Measurements from ENCODE around the gene CD3E. TPM values are rescaled to one million over a fixed set of nuclear protein-coding genes. Genes with fewer than 3 reads are reported as not detected.

The CD3E gene
- total RNA-seq, 3 donors from 2014 or later: 6.3 to 9.7 (median 9.7) TPM

DNA sequence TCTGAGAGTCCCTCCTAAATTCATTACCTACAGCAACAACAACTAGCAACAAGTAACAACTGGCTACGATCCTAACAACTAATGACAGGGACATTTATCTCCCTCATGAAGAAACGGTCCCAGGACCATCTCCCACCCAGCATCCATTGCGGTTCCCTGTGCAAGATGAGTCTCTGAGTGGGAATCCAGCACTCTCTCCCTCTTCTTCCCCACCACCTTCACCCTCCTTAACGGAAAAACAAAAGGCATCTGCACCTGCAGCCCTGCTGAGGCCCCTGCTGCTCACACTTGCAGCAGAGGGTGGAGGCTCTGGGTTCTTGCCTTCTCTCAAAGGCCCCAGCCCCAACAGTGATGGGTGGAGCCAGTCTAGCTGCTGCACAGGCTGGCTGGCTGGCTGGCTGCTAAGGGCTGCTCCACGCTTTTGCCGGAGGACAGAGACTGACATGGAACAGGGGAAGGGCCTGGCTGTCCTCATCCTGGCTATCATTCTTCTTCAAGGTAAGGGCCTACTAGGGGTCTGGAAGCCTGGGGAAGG is 39.5 kb downstream of the CD3E start, which contains the start of gene CD3G:
Gene CD3G (plus strand): TSS at position 364 of the 535 bp plus-strand sequence. CDS start 80 bp downstream, at position 444.
- no peaks in the 10 kb centered on the region for H3K9me3 ChIP-seq
- H3K36me3 ChIP-seq (ENCODE audit: low read depth): no peaks in the 10 kb centered on the region
- intact Hi-C loops (cut with DNase I, micrococcal nuclease): no loop called here
- ATAC-seq (peak; percentile 75), DNase-seq (peak; percentile 37 to 73 (median 50))
- H3K4me1 ChIP-seq (ENCODE audit: low read depth): no peaks in the 10 kb centered on the region
- TF ChIP-seq, protein P1, sequence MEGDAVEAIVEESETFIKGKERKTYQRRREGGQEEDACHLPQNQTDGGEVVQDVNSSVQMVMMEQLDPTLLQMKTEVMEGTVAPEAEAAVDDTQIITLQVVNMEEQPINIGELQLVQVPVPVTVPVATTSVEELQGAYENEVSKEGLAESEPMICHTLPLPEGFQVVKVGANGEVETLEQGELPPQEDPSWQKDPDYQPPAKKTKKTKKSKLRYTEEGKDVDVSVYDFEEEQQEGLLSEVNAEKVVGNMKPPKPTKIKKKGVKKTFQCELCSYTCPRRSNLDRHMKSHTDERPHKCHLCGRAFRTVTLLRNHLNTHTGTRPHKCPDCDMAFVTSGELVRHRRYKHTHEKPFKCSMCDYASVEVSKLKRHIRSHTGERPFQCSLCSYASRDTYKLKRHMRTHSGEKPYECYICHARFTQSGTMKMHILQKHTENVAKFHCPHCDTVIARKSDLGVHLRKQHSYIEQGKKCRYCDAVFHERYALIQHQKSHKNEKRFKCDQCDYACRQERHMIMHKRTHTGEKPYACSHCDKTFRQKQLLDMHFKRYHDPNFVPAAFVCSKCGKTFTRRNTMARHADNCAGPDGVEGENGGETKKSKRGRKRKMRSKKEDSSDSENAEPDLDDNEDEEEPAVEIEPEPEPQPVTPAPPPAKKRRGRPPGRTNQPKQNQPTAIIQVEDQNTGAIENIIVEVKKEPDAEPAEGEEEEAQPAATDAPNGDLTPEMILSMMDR (IDR thresholded peaks at IDR 0.05): no peak
- no peak within 1 kb of the TSS for H3K4me3 ChIP-seq

DNA sequence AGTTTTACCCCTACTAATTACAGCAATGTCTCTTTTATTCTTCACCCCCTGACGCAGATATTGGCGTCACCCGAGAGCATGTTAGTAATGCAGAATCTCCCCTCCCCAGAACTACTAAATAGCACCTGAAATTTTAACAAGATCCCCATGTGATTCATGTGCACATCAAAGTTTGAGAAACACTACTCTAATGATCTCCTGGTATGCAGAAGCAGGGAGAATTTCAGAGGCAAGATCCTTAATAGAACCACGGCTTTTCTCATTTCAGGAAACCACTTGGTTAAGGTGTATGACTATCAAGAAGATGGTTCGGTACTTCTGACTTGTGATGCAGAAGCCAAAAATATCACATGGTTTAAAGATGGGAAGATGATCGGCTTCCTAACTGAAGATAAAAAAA is 44.9 kb downstream of the CD3E start:
- TF ChIP-seq, protein P1 (IDR thresholded peaks at IDR 0.05): no peak

DNA sequence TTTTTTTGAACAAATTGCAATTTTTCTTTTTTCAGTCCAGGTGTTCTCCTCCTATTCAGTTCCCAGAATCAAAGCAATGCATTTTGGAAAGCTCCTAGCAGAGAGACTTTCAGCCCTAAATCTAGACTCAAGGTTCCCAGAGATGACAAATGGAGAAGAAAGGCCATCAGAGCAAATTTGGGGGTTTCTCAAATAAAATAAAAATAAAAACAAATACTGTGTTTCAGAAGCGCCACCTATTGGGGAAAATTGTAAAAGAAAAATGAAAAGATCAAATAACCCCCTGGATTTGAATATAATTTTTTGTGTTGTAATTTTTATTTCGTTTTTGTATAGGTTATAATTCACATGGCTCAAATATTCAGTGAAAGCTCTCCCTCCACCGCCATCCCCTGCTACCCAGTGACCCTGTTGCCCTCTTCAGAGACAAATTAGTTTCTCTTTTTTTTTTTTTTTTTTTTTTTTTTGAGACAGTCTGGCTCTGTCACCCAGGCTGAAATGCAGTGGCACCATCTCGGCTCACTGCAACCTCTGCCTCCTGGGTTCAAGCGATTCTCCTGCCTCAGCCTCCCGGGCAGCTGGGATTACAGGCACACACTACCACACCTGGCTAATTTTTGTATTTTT is 48.7 kb downstream of the CD3E start:
- ATAC-seq (no peak), DNase-seq (no peak)
- intact Hi-C loops (cut with DNase I, micrococcal nuclease): loop anchor here (5.0 to 10.0 kb wide), 3 partner anchors 56 to 158 kb away; no protein-coding TSS in a partner anchor
- Histone ChIP-seq H3K36me3 (ENCODE audit: low read depth) (no peaks in the 10 kb centered on the region), H3K4me3 (no peak overlapping the region), H3K4me1 (ENCODE audit: low read depth) (no peaks in the 10 kb centered on the region), H3K9me3 (no peaks in the 10 kb centered on the region)
- TF ChIP-seq, protein P1 (IDR thresholded peaks at IDR 0.05): peak; percentile 34

More for the DNA sequence above, 44.9 kb downstream of the CD3E start:
- Histone ChIP-seq H3K9me3 (no peaks in the 10 kb centered on the region), H3K4me3 (no peak overlapping the region), H3K4me1 (ENCODE audit: low read depth) (no peaks in the 10 kb centered on the region), H3K36me3 (ENCODE audit: low read depth) (no peaks in the 10 kb centered on the region)
- ATAC-seq: no peak
- no peak for DNase-seq
- intact Hi-C loops (cut with DNase I, micrococcal nuclease): no loop called here

DNA sequence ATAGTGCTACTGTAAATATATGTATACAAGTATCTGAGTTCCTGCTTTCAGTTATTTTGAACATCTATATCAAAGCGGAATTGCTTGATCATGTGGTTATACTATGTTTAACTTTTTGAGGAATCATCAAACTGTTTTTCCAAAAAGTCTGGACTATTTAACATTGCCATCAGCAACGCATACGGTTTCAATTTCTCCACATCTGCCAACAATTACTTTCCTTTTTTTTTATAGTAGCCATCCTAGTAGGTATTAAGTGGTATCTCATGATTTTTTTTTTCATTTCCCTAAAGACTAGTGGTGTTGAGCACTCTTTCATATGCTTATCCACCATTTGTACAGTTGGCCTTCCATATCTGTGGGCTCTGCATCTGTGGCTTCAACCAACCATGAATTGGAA is 53.5 kb downstream of the CD3E start:
- Histone ChIP-seq H3K36me3 (ENCODE audit: low read depth) (peaks cover 3% of the 10 kb centered on the region), H3K4me3 (no peak overlapping the region), H3K4me1 (ENCODE audit: low read depth) (peaks cover 4% of the 10 kb centered on the region), H3K9me3 (no peaks in the 10 kb centered on the region)
- intact Hi-C loops (cut with DNase I, micrococcal nuclease): loop anchor here in 1 of 2 donors (10.0 kb wide), 1 partner anchor 163 kb away; no protein-coding TSS in a partner anchor
- TF ChIP-seq, protein P1 (IDR thresholded peaks at IDR 0.05): no peak
- ATAC-seq: no peak
- DNase-seq: no peak

DNA sequence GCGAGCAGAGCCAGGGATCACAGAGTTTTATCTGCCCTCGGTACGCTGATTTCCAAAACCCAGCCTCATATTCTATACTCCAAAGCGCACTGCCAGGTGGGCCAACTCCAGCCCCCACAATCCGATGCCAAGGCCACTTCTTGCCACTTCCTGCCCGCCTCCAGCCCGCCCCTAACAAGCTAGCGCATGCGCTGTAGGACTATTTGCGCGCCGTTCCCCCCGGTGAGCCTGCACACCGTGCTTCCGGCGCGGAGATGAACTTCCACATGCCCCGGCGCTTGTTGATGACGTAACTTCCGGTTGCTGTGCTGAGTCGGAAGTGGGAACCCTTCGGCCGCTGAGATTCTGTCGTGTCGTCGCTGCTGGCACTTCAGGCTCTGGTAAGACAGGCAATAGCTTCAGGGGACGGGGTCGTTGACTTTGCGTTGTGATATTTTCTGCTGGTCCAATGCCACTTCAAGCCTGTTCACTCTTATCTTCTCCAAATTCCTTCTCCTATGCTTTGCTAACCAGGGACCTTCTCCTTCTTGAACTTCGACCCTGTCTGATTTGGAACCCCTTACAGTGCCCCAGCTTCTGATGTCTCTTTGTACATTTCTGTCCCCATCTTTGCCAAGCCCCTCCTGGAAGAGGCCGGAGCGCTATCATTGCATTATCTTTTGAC is 54.9 kb downstream of the CD3E start, which contains the start of gene UBE4A:
Gene UBE4A (plus strand): TSS at position 306 of the 664 bp plus-strand sequence. CDS start 5,481 bp downstream, outside the sequence.
- DNase-seq (peak; percentile 97 to 99 (median 98)), ATAC-seq (peak; percentile 100)
- peaks cover 4% of the 10 kb centered on the region for H3K4me1 ChIP-seq (ENCODE audit: low read depth)

More for the DNA sequence above, 54.9 kb downstream of the CD3E start, which contains the start of gene UBE4A:
- no peaks in the 10 kb centered on the region for H3K9me3 ChIP-seq
- peak within 1 kb of the TSS; percentile 37 for H3K4me3 ChIP-seq
- TF ChIP-seq, protein P1 (IDR thresholded peaks at IDR 0.05): no peak
- intact Hi-C loops (cut with DNase I, micrococcal nuclease): loop anchor here in 1 of 2 donors (10.0 kb wide), 1 partner anchor 165 kb away; no protein-coding TSS in a partner anchor
- peaks cover 3% of the 10 kb centered on the region for H3K36me3 ChIP-seq (ENCODE audit: low read depth)
